MCF 10A (cell line): ENCODE results near the gene RNF150. TPM values are rescaled to one million over a fixed set of nuclear protein-coding genes. Genes with fewer than 3 reads are reported as not detected.

Experiments used
- BruUV-seq: library from RNA; stranded (reverse); fragments of 400-500 nt; replicated peaks from 2 replicates; lab custom pipeline; 2021; lab: Mats Ljungman, UMichigan
- CTCF ChIA-PET: fragments of 300-600 bp; sonication (Branson Sonifier 250); formaldehyde crosslinking; extraction: SDS; loops from one replicate; lab custom pipeline; 2021; ENCODE audit warnings: antibody characterized with exemption, inconsistent platforms; lab: Yijun Ruan, JAX
- POLR2A ChIA-PET: fragments of 300-600, 350-650 bp; sonication (Branson Sonifier 250); formaldehyde crosslinking; extraction: SDS; loops from one replicate; lab custom pipeline; 2020; ENCODE audit warnings: antibody characterized with exemption, inconsistent platforms; lab: Yijun Ruan, JAX
- DNase-seq: peaks from one replicate; pipeline ENCODE4 v3.0.0-alpha.2; 2018; ENCODE audit not compliant: unreplicated experiment
- H3K27ac Mint-ChIP-seq: one replicate; pipeline ENCODE4 v1.8.0; 2022; ENCODE audit warnings: mild to moderate bottlenecking, low read depth, mixed read lengths; ENCODE audit not compliant: unreplicated experiment
- H3K27me3 Mint-ChIP-seq: one replicate; pipeline ENCODE4 v1.8.0; 2022; ENCODE audit warnings: mixed read lengths; ENCODE audit not compliant: insufficient read depth, unreplicated experiment
- H3K36me3 Mint-ChIP-seq: one replicate; pipeline ENCODE4 v1.8.0; 2022; ENCODE audit warnings: mild to moderate bottlenecking, moderate library complexity, mixed read lengths; ENCODE audit not compliant: insufficient read depth, unreplicated experiment
- H3K4me1 Mint-ChIP-seq: one replicate; pipeline ENCODE4 v1.8.0; 2022; ENCODE audit warnings: mixed read lengths; ENCODE audit not compliant: insufficient read depth, unreplicated experiment
- H3K4me3 Mint-ChIP-seq: one replicate; pipeline ENCODE4 v1.8.0; 2022; ENCODE audit warnings: mild to moderate bottlenecking, moderate library complexity, mixed read lengths; ENCODE audit not compliant: unreplicated experiment
- H3K9me3 Mint-ChIP-seq: one replicate; pipeline ENCODE4 v1.8.0; 2022; ENCODE audit warnings: mixed read lengths; ENCODE audit not compliant: unreplicated experiment
- intact Hi-C: fragments of 100-400 bp; cut with micrococcal nuclease; formaldehyde crosslinking; loops from 2 replicates; pipeline ENCODE4 v1.14.1; 2022
- total RNA-seq: library from RNA; stranded (reverse); gene quantifications from 2 replicates; pipeline ENCODE4 v1.2.3, GENCODE V29; 2022
- TF ChIP-seq, protein P1 (sequence below): fragments of 200-600 bp; IDR thresholded peaks from one replicate; pipeline ENCODE4 v1.8.0; 2022; ENCODE audit warnings: antibody characterized with exemption, mild to moderate bottlenecking; ENCODE audit not compliant: unreplicated experiment

Gene RNF150
- total RNA-seq, 1 experiment from 2014 or later = 0.44 TPM

DNA sequence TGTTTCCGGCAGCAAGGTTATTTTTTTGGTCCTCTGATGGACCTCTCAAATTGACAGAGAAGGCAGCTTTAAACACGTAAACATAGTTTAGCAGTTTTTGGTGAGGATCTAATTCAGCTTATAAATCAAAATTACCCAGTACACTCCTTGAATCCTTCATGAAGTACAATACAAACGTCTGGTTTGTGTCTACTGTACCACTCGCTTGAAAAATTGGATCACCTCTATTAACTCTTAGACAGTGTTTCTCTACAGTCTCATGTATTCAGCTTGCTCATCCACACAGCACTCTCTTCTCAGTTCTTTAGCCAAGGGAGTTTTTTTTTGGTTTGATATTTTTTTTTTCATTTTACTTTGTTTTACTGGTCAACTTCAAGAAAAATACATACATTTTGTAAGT, 113.5 kb downstream of the RNF150 start:
- H3K27me3 Mint-ChIP-seq = no peaks in the 10 kb centered on the region
- intact Hi-C loops = no loop called here
- POLR2A ChIA-PET = interaction anchor here (0.7 kb wide), 1 partner anchor 539 kb away, joined by 3 read pairs; no protein-coding TSS in a partner anchor
- H3K36me3 Mint-ChIP-seq = no peaks in the 10 kb centered on the region
- H3K27ac Mint-ChIP-seq = no peak overlapping the region
- no peaks in the 10 kb centered on the region for H3K4me1 Mint-ChIP-seq
- DNase-seq = no peak
- no TSS peak for BruUV-seq
- CTCF ChIA-PET = no interaction called here
- TF ChIP-seq, protein P1, sequence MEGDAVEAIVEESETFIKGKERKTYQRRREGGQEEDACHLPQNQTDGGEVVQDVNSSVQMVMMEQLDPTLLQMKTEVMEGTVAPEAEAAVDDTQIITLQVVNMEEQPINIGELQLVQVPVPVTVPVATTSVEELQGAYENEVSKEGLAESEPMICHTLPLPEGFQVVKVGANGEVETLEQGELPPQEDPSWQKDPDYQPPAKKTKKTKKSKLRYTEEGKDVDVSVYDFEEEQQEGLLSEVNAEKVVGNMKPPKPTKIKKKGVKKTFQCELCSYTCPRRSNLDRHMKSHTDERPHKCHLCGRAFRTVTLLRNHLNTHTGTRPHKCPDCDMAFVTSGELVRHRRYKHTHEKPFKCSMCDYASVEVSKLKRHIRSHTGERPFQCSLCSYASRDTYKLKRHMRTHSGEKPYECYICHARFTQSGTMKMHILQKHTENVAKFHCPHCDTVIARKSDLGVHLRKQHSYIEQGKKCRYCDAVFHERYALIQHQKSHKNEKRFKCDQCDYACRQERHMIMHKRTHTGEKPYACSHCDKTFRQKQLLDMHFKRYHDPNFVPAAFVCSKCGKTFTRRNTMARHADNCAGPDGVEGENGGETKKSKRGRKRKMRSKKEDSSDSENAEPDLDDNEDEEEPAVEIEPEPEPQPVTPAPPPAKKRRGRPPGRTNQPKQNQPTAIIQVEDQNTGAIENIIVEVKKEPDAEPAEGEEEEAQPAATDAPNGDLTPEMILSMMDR = no peak
- no peaks in the 10 kb centered on the region for H3K9me3 Mint-ChIP-seq
- no peak overlapping the region for H3K4me3 Mint-ChIP-seq

DNA sequence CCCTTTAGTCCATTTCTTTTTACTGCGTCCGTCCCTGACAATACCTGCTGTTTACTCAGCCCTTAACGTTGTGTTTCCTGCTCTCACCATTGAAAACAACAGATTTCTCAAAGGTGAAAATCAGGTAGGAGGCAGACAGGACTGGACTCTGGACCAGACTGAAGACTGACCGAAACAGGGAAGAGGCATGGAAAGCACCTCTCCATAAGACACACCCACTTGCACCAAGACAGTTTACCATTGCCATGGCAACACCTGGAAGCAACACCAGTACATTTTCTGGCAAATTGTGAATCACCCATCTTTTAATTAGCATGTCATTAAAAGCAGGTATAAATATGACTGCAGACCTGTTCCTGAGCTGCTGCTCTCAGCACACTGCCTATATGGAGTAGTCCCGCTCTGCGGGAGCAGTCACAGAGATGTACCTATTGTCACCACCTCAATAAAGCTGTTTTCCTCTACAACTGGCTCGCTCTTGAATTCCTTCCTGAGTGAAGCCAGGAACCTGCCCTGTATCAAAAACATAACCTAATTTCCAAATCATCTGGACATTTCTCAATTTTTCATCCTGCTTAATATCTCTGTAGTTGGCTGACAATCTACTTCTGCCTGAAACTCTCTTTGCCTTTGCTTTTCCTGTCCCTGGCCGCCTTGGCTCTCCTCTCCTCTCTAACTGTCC, 117.0 kb downstream of the RNF150 start:
- intact Hi-C loops = no loop called here
- Mint-ChIP-seq H3K9me3 (no peaks in the 10 kb centered on the region), H3K36me3 (no peaks in the 10 kb centered on the region), H3K27ac (no peak overlapping the region), H3K4me3 (no peak overlapping the region), H3K4me1 (no peaks in the 10 kb centered on the region), H3K27me3 (no peaks in the 10 kb centered on the region)
- CTCF ChIA-PET = no interaction called here
- POLR2A ChIA-PET = no interaction called here
- TF ChIP-seq, protein P1 = no peak
- no TSS peak for BruUV-seq
- DNase-seq = peak; percentile 5

DNA sequence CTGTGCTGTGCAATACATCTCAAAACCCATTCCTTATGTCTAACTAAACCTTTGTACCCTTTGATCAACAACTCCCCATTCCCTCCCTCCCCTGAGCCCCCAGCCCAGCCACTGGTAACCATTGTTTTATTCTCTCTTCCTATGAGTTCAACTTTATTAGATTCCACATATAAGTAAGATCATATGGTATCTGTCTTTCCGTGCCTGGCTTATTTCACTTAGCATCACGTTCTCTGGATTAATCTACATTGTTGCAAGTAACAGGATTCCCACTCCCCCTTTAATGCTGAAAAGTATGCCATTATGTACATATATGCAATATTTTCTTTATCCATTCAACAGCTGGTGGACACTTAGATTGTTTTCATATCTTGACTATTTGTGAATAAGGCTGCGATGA, 119.4 kb downstream of the RNF150 start:
- H3K36me3 Mint-ChIP-seq = no peaks in the 10 kb centered on the region
- H3K27ac Mint-ChIP-seq = no peak overlapping the region
- no peaks in the 10 kb centered on the region for H3K27me3 Mint-ChIP-seq
- no peaks in the 10 kb centered on the region for H3K9me3 Mint-ChIP-seq
- TF ChIP-seq, protein P1 = no peak
- CTCF ChIA-PET = interaction anchor here (0.7 kb wide), 1 partner anchor 987 kb away, joined by 3 read pairs; no protein-coding TSS in a partner anchor
- DNase-seq = no peak
- POLR2A ChIA-PET = no interaction called here
- no peaks in the 10 kb centered on the region for H3K4me1 Mint-ChIP-seq
- intact Hi-C loops = no loop called here
- BruUV-seq = no TSS peak
- no peak overlapping the region for H3K4me3 Mint-ChIP-seq

DNA sequence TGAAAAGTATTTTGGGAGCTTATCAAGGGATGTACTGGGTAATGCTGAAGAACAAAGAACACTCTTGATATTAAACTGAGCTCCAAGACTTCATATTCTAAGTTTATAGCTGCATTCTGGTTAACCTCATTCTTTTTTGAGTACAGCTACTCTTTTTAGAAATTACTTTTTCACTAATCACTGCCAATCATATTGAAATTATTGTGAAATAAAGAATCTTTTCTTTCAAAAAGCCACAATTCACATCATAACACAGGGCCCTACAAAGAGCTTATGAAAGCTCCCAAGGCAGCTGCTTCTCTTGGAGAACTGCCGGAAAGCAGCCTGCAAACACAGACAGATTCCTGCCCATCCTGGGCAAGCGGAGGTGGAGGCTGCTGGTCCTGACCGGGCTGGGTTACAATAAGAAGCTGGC, 121.4 kb downstream of the RNF150 start:
- BruUV-seq = no TSS peak
- no peaks in the 10 kb centered on the region for H3K9me3 Mint-ChIP-seq
- intact Hi-C loops = no loop called here
- no peak overlapping the region for H3K4me3 Mint-ChIP-seq
- ChIA-PET POLR2A (interaction anchor here (0.7 to 1.2 kb wide), 4 partner anchors 12 to 90 kb away, joined by 3 to 4 read pairs (median 3); no protein-coding TSS in a partner anchor), CTCF (no interaction called here)
- no peak overlapping the region for H3K27ac Mint-ChIP-seq
- no peaks in the 10 kb centered on the region for H3K36me3 Mint-ChIP-seq
- H3K27me3 Mint-ChIP-seq = no peaks in the 10 kb centered on the region
- no peaks in the 10 kb centered on the region for H3K4me1 Mint-ChIP-seq
- TF ChIP-seq, protein P1 = no peak
- DNase-seq = no peak
